Measurements from ENCODE around the gene CASTOR1.

CASTOR1 gene

GRCh38 chr22:30285176-30285845 lies 4.0 kb downstream of the CASTOR1 start:
- no peaks in the 10 kb centered on the region for H3K36me3 ChIP-seq (ENCODE audit: insufficient read depth, low read length)
- H3K9me2 ChIP-seq (replicated peaks; ENCODE audit: low read depth, low read length), result no peaks in the 10 kb centered on the region
- no peaks in the 10 kb centered on the region for H3K27me3 ChIP-seq (ENCODE audit: insufficient read depth, low read length, poor library complexity, severe bottlenecking)
- no peak overlapping the region for H3K4me2 ChIP-seq (ENCODE audit: low read depth, low read length, poor library complexity, severe bottlenecking)
- no peaks in the 10 kb centered on the region for H4K20me1 ChIP-seq (ENCODE audit: insufficient read depth, low read length, poor library complexity, severe bottlenecking)
- H3K9ac ChIP-seq (ENCODE audit: low read depth, low read length, poor library complexity, severe bottlenecking), result no peak overlapping the region
- H3K9me3 ChIP-seq (ENCODE audit: insufficient read depth, low read depth, low read length), result no peaks in the 10 kb centered on the region
- H3K4me1 ChIP-seq (ENCODE audit: insufficient read depth, low read length, poor library complexity, severe bottlenecking), result peaks cover 36% of the 10 kb centered on the region
- no peak overlapping the region for H2AFZ ChIP-seq (ENCODE audit: low read length)
- no peak overlapping the region for H3K4me3 ChIP-seq (ENCODE audit: low read length, poor library complexity, severe bottlenecking)
- H3F3A ChIP-seq (ENCODE audit: low read depth), result 0 out of 2 replicates have a peak, but pooled peaks cover 5% of the 10 kb centered on the region
- TF ChIP-seq EZH2phosphoT487 (IDR thresholded peaks at IDR 0.05; ENCODE audit: borderline replicate concordance), result no peak
- peaks cover 9% of the 10 kb centered on the region for H3K79me2 ChIP-seq (ENCODE audit: insufficient read depth, low read length)

GRCh38 chr22:30284666-30285065 lies 4.6 kb downstream of the CASTOR1 start:
- Histone ChIP-seq H4K20me1 (ENCODE audit: insufficient read depth, low read length, poor library complexity, severe bottlenecking) (no peaks in the 10 kb centered on the region), H2AFZ (ENCODE audit: low read length) (no peak overlapping the region), H3K4me3 (ENCODE audit: low read length, poor library complexity, severe bottlenecking) (no peak overlapping the region), H3F3A (ENCODE audit: low read depth) (no peaks in the 10 kb centered on the region), H3K9me3 (ENCODE audit: insufficient read depth, low read depth, low read length) (no peaks in the 10 kb centered on the region), H3K4me2 (ENCODE audit: low read depth, low read length, poor library complexity, severe bottlenecking) (no peak overlapping the region), H3K36me3 (ENCODE audit: insufficient read depth, low read length) (no peaks in the 10 kb centered on the region), H3K79me2 (ENCODE audit: insufficient read depth, low read length) (peaks cover 9% of the 10 kb centered on the region), H3K4me1 (ENCODE audit: insufficient read depth, low read length, poor library complexity, severe bottlenecking) (peaks cover 29% of the 10 kb centered on the region), H3K9me2 (replicated peaks; ENCODE audit: low read depth, low read length) (no peaks in the 10 kb centered on the region), H3K27me3 (ENCODE audit: insufficient read depth, low read length, poor library complexity, severe bottlenecking) (no peaks in the 10 kb centered on the region), H3K9ac (ENCODE audit: low read depth, low read length, poor library complexity, severe bottlenecking) (no peak overlapping the region)
- TF ChIP-seq EZH2phosphoT487 (IDR thresholded peaks at IDR 0.05; ENCODE audit: borderline replicate concordance) (no peak), CTCF (conservative IDR thresholded peaks at IDR 0.05; ENCODE audit: low read length) (no peak)

GRCh38 chr22:30284172-30284571 lies 5.1 kb downstream of the CASTOR1 start:
- H3K27me3 ChIP-seq (ENCODE audit: insufficient read depth, low read length, poor library complexity, severe bottlenecking), result no peaks in the 10 kb centered on the region

More at GRCh38 chr22:30284172-30284571, 5.1 kb downstream of the CASTOR1 start:
- no peaks in the 10 kb centered on the region for H3F3A ChIP-seq (ENCODE audit: low read depth)
- H3K9ac ChIP-seq (ENCODE audit: low read depth, low read length, poor library complexity, severe bottlenecking), result no peak overlapping the region
- no peaks in the 10 kb centered on the region for H3K9me2 ChIP-seq (replicated peaks; ENCODE audit: low read depth, low read length)
- H3K79me2 ChIP-seq (ENCODE audit: insufficient read depth, low read length), result peaks cover 9% of the 10 kb centered on the region
- peaks cover 28% of the 10 kb centered on the region for H3K4me1 ChIP-seq (ENCODE audit: insufficient read depth, low read length, poor library complexity, severe bottlenecking)
- H4K20me1 ChIP-seq (ENCODE audit: insufficient read depth, low read length, poor library complexity, severe bottlenecking), result no peaks in the 10 kb centered on the region
- H3K9me3 ChIP-seq (ENCODE audit: insufficient read depth, low read depth, low read length), result no peaks in the 10 kb centered on the region
- no peaks in the 10 kb centered on the region for H3K36me3 ChIP-seq (ENCODE audit: insufficient read depth, low read length)
- no peak overlapping the region for H2AFZ ChIP-seq (ENCODE audit: low read length)
- TF ChIP-seq CTCF (conservative IDR thresholded peaks at IDR 0.05; ENCODE audit: low read length) (no peak), EZH2phosphoT487 (IDR thresholded peaks at IDR 0.05; ENCODE audit: borderline replicate concordance) (no peak)
- no peak overlapping the region for H3K4me3 ChIP-seq (ENCODE audit: low read length, poor library complexity, severe bottlenecking)
- no peak overlapping the region for H3K4me2 ChIP-seq (ENCODE audit: low read depth, low read length, poor library complexity, severe bottlenecking)

Data from Loucy (cell line).